Psoas muscle (tissue), 8 donors: ENCODE measurements around the gene WBP2NL. TPM values are rescaled to one million over a fixed set of nuclear protein-coding genes. Genes with fewer than 3 reads are reported as not detected.
A peak's percentile ranks its signal among the peaks of the same experiment; 100 is the strongest.

Experiments
- ATAC-seq, 4 donors: fragments of 200-7000 bp; cut with Tn5 transposase; one replicate each; pipeline ENCODE4 v1.9.1; 2020; ENCODE audit warnings: moderate library complexity in 3 of 4, mild to moderate bottlenecking in 2 of 4
- DNase-seq, 2 donors: peaks; one replicate each; pipeline ENCODE4 v3.0.0-alpha.2; 2020
- H3K27ac ChIP-seq: fragments of 200-600 bp; one replicate; pipeline ENCODE4 v1.8.0; 2022
- H3K27me3 ChIP-seq, 3 donors: fragments of 200-600 bp in 1 of 3; one replicate each; pipeline versions ENCODE4 v1.6.1 to v1.8.0; 2013 to 2022; ENCODE audit warnings: low read length in 2 of 3, mild to moderate bottlenecking in 2 of 3, moderate library complexity in 1 of 3; ENCODE audit not compliant: insufficient read depth in 3 of 3
- H3K36me3 ChIP-seq, 2 donors: fragments of 200-600 bp in 1 of 2; one replicate each; pipeline versions ENCODE4 v1.6.1 to v1.8.0; 2013 to 2022; ENCODE audit warnings: low read depth in 1 of 2, mild to moderate bottlenecking in 1 of 2, moderate library complexity in 1 of 2; ENCODE audit not compliant: insufficient read depth in 1 of 2
- H3K4me1 ChIP-seq: fragments of 200-600 bp; one replicate; pipeline ENCODE4 v1.8.0; 2022
- H3K4me3 ChIP-seq: fragments of 200-600 bp; one replicate; pipeline ENCODE4 v1.8.0; 2022; ENCODE audit warnings: mild to moderate bottlenecking
- H3K9me3 ChIP-seq: fragments of 200-600 bp; one replicate; pipeline ENCODE4 v1.8.0; 2022
- CTCF ChIP-seq: fragments of 200-600 bp; IDR thresholded peaks from one replicate; pipeline ENCODE4 v1.8.0; 2022; ENCODE audit warnings: antibody characterized with exemption
- WGBS, 3 donors: extraction: QIAGEN DNeasy Blood & Tissue Kit; methylation state at CpG; one replicate each; pipeline versions ENCODE4 v1.1.6 to v1.1.7; 2013; 5-methylcytosine and 5-hydroxymethylcytosine counted together
- intact Hi-C, 2 donors: fragments of 100-400 bp; cut with DNase I; formaldehyde crosslinking; loops; one replicate each; pipeline versions ENCODE4 v1.11.0 to v1.14.2; 2022
- polyA plus RNA-seq, 3 donors: library from polyadenylated mRNA; stranded (reverse); fragments of 200-250 nt; gene quantifications; one replicate each; pipeline ENCODE4 v1.2.3, GENCODE V29; 2013
- total RNA-seq, 4 donors: library from RNA; stranded (reverse); fragmentation: NEBNext Ultra II Directional in 2 of 4; extraction: Animal tissue kit (Norgen Biotek cat#: 25700) in 2 of 4; gene quantifications; one replicate each; pipeline versions ENCODE4 v1.2.1 to v1.2.4, GENCODE V29; 2021 to 2023
- donor health status: healthy with polysubstance abuse.
- donor health status: DM: no; HTN: no; CAD: no; lungs with moderate emphysema.
- donor health status: Bipolar disorder and iron deficiency.
- donor health status: healthy.
- donor health status: DM: yes; HTN: yes; CAD: no.
- donor health status: DM: no; HTN: no; CAD: no.
- donor health status: DM: no; HTN: no; CAD: no.
- donor health status: DM: yes; HTN: yes; CAD: no.

Gene WBP2NL
- total and polyA plus RNA-seq, 7 donors = 0.22 to 1.7 (median 0.39) TPM; not detected in 1

- ATAC-seq = no peak
- Histone ChIP-seq H3K4me1 (peaks cover 22% of the 10 kb centered on the region), H3K4me3 (no peak overlapping the region), H3K36me3 (peaks cover 0 to 10% of the 10 kb centered on the region in 2 donors), H3K27ac (no peak overlapping the region), H3K27me3 (no peaks in the 10 kb centered on the region), H3K9me3 (no peaks in the 10 kb centered on the region)
- DNase-seq = no peak
- 77 to 95% (median 91%) methylated on average over 8 of the region's 8 CpGs for WGBS, 3 donors
- intact Hi-C loops = loop anchor here in 1 of 2 donors (10.0 kb wide), 1 partner anchor 258 kb away; no protein-coding TSS in a partner anchor
- TF ChIP-seq CTCF = no peak
These were observed 74.2 kb downstream of the WBP2NL start for GRCh38 chr22:42072606-42073330.

DNA sequence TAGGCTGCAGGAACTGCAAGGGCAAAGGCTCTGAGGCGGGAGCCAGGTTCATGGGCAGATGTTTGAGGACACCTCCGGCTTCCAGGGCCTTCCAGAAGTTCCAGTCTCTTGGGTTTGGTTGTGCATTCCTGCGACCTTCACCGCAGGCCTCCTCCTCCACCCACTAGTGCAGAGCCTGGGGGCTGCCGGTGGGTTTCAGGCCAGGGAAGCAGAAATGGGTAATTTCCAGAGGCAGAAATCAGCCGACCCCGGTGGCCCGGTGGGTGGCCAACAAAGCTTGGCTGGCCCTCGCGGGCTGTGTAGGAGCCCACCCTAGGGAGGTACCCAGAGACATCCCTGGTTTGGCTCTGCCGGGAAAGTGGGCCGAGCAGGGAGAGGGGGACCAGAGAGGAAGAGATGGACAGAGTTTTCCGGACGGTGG lies 75.0 kb downstream of the WBP2NL start:
- 58 to 67% (median 64%) methylated on average over 12 to 14 of the region's 14 CpGs for WGBS, 3 donors
- intact Hi-C loops = loop anchor here in 1 of 2 donors (10.0 kb wide), 1 partner anchor 259 kb away; no protein-coding TSS in a partner anchor

GRCh38 chr22:42074132-42074811 lies 75.7 kb downstream of the WBP2NL start, which contains the start of gene PHETA2:
Gene PHETA2 (plus strand): TSS chr22:42074248. CDS start chr22:42077294, 3,046 bp downstream.
- Histone ChIP-seq H3K27me3 (no peaks in the 10 kb centered on the region), H3K36me3 (peaks cover 0 to 4% of the 10 kb centered on the region in 2 donors), H3K27ac (peak within 1 kb of the TSS; percentile 79), H3K9me3 (no peaks in the 10 kb centered on the region), H3K4me1 (peaks cover 30% of the 10 kb centered on the region), H3K4me3 (peak within 1 kb of the TSS; percentile 82)
- WGBS, 3 donors = 1 to 5% (median 2%) methylated on average over 34 to 55 of the region's 55 CpGs
- intact Hi-C loops = loop anchor here in 1 of 2 donors (10.0 kb wide), 1 partner anchor 259 kb away; no protein-coding TSS in a partner anchor
- DNase-seq (peak; percentile 55 to 75), ATAC-seq (no peak)
- peak; percentile 28 for TF ChIP-seq CTCF

More for the DNA sequence above, 75.0 kb downstream of the WBP2NL start:
- Histone ChIP-seq H3K4me1 (peaks cover 30% of the 10 kb centered on the region), H3K27me3 (no peaks in the 10 kb centered on the region), H3K9me3 (no peaks in the 10 kb centered on the region), H3K4me3 (peak overlapping the region; percentile 82), H3K36me3 (peaks cover 0 to 4% of the 10 kb centered on the region in 2 donors), H3K27ac (peak overlapping the region; percentile 79)
- no peak for DNase-seq
- TF ChIP-seq CTCF = no peak
- ATAC-seq = no peak

- H3K27me3 ChIP-seq = no peaks in the 10 kb centered on the region
- ATAC-seq = no peak
- intact Hi-C loops = loop anchor here in 1 of 2 donors (10.0 kb wide), 1 partner anchor 260 kb away; no protein-coding TSS in a partner anchor
- H3K4me1 ChIP-seq = peaks cover 22% of the 10 kb centered on the region
- peaks cover 0 to 4% of the 10 kb centered on the region in 2 donors for H3K36me3 ChIP-seq
- peak overlapping the region; percentile 82 for H3K4me3 ChIP-seq
- H3K27ac ChIP-seq = peak overlapping the region; percentile 79
- DNase-seq = peak in 1 of 2 donors; percentile 39
- H3K9me3 ChIP-seq = no peaks in the 10 kb centered on the region
- no peak for TF ChIP-seq CTCF
- 61 to 62% (median 61%) methylated on average over 9 of the region's 9 CpGs for WGBS, 3 donors
These were observed 76.5 kb downstream of the WBP2NL start for GRCh38 chr22:42074846-42075676.
